HG02885 (cell line): ENCODE measurements around the gene IGF2R.
"Not testable (repeated sequence)": the region's sequence is repeated elsewhere in the genome, so short reads cannot be mapped to it uniquely, and the experiment has no call there.

Experiments
- ATAC-seq: cut with Tn5 transposase; IDR thresholded peaks from one replicate; pipeline ENCODE4 v1.9.1; 2021; ENCODE audit warnings: mild to moderate bottlenecking; ENCODE audit not compliant: unreplicated experiment, poor library complexity

The IGF2R gene

GRCh38 chr6:160085713-160086505, 117.0 kb downstream of the IGF2R start:
- ATAC-seq = no peak

GRCh38 chr6:160086754-160087153, 117.9 kb downstream of the IGF2R start:
- ATAC-seq = no peak

GRCh38 chr6:160088069-160088783, 119.3 kb downstream of the IGF2R start:
- no peak for ATAC-seq

GRCh38 chr6:160088784-160089533, 120.1 kb downstream of the IGF2R start:
- no peak for ATAC-seq

GRCh38 chr6:160089534-160089897, 120.6 kb downstream of the IGF2R start:
- ATAC-seq = no peak

GRCh38 chr6:160090442-160091239, 121.8 kb downstream of the IGF2R start:
- not testable (repeated sequence) for ATAC-seq

GRCh38 chr6:160092176-160092575, 123.3 kb downstream of the IGF2R start:
- not testable (repeated sequence) for ATAC-seq

GRCh38 chr6:160092602-160093001, 123.7 kb downstream of the IGF2R start:
- no peak for ATAC-seq

GRCh38 chr6:160093061-160093460, 124.2 kb downstream of the IGF2R start:
- no peak for ATAC-seq

GRCh38 chr6:160093946-160094345, 125.1 kb downstream of the IGF2R start:
- no peak for ATAC-seq

- no peak for ATAC-seq
Measured at GRCh38 chr6:160095146-160095845, 126.4 kb downstream of the IGF2R start.

- no peak for ATAC-seq
Measured at GRCh38 chr6:160101277-160102205, 132.7 kb downstream of the IGF2R start.

GRCh38 chr6:160102399-160102798, 133.5 kb downstream of the IGF2R start:
- no peak for ATAC-seq

GRCh38 chr6:160102956-160103824, 134.3 kb downstream of the IGF2R start:
- ATAC-seq = no peak

GRCh38 chr6:160103825-160104100, 134.9 kb downstream of the IGF2R start:
- no peak for ATAC-seq

GRCh38 chr6:160104821-160105517, 136.1 kb downstream of the IGF2R start:
- no peak for ATAC-seq

- ATAC-seq = no peak
Measured at GRCh38 chr6:160106010-160106409, 137.1 kb downstream of the IGF2R start.
